ENCODE data around the gene UBA52. TPM values are rescaled to one million over a fixed set of nuclear protein-coding genes. Genes with fewer than 3 reads are reported as not detected.

Gene UBA52
- total RNA-seq, 1 experiment from 2014 or later = 1,108 TPM

DNA sequence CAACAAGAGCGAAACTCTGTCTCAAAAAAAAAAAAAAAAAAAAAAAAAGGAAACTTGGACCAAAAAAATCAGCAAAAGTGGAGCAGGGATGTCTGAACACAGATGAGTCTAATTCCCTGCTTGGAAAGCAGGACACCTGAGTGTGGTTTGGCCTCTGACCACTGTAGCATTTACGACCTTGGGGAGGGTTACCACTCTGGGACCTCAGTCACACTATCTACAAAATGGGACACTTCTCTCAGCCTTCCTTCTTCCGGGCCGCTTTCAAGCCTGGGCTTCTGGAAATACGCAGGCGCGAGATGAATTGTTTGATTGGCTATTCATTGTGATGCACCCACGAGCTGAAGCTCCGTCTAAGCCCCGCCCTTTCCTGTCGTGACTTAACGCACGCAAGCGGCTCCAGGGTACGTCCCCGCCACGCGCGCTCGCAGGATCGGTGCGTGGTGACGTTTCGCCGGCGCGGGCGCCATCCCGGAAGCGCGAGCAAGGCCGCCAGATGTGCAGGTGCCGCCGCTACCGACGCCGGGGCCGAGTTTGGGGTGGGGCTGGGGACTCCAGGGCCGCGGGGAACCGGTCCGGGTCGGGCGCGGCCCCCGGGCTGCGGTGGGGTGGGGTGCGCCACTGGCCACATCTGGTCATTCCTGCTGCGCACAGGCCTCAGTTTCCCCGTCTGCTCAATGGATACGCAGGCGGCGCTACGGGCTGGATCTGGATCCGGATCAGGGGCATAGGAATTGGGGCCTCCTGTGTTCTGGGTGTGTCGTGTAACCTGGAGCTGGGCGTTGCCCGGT is 14.1 kb upstream of the UBA52 start, which contains the start of gene KXD1:
Gene KXD1, plus strand, starts transcription at position 460 of the 791 bp plus-strand sequence. CDS start 4,187 bp downstream, outside the sequence.
- Histone ChIP-seq H3K4me2 (ENCODE audit: low read length) (peak within 1 kb of the TSS; percentile 90), H3K9me2 (replicated peaks; ENCODE audit: low read length) (no peaks in the 10 kb centered on the region), H4K20me1 (ENCODE audit: low read length) (no peaks in the 10 kb centered on the region), H3K9me3 (ENCODE audit: low read length) (no peaks in the 10 kb centered on the region), H3K9ac (ENCODE audit: low read length) (peak within 1 kb of the TSS; percentile 92), H3K27ac (ENCODE audit: low read length) (peak within 1 kb of the TSS; percentile 29), H3K4me1 (ENCODE audit: insufficient read depth, low read length) (peaks cover 12% of the 10 kb centered on the region; the same call in 1 of the 2 replicates), H2AFZ (ENCODE audit: low read length) (peak within 1 kb of the TSS; percentile 74), H3K36me3 (ENCODE audit: low read depth, low read length) (no peaks in the 10 kb centered on the region), H3F3A (ENCODE audit: low read length, unreplicated experiment) (no peaks in the 10 kb centered on the region), H3K79me2 (ENCODE audit: low read length) (peaks cover 24% of the 10 kb centered on the region), H3K27me3 (ENCODE audit: low read length) (no peaks in the 10 kb centered on the region), H3K4me3 (ENCODE audit: low read length) (peak within 1 kb of the TSS; percentile 82)
- BruUV-seq (replicated peaks) = TSS peak; percentile 97
- ChIA-PET POLR2A (ENCODE audit: unreplicated experiment) (interaction anchor here (0.5 to 1.0 kb wide), 7 partner anchors 14 to 253 kb away, joined by 3 to 10 read pairs (median 4); partner anchors contain the start of genes ELL and UBA52), CTCF (interaction anchor here (0.6 to 1.6 kb wide), 6 partner anchors 28 to 464 kb away, joined by 3 to 4 read pairs (median 4); no protein-coding TSS in a partner anchor)
- intact Hi-C loops (cut with micrococcal nuclease) = loop anchor here (2.0 to 5.0 kb wide), 2 partner anchors 13 to 35 kb away; partner anchors contain the start of genes ELL and UBA52
- peak; percentile 99 for DNase-seq
- no peak for TF ChIP-seq EZH2phosphoT487 (IDR thresholded peaks at IDR 0.05; ENCODE audit: borderline replicate concordance, low read length)
- TF ChIP-seq, protein P1, sequence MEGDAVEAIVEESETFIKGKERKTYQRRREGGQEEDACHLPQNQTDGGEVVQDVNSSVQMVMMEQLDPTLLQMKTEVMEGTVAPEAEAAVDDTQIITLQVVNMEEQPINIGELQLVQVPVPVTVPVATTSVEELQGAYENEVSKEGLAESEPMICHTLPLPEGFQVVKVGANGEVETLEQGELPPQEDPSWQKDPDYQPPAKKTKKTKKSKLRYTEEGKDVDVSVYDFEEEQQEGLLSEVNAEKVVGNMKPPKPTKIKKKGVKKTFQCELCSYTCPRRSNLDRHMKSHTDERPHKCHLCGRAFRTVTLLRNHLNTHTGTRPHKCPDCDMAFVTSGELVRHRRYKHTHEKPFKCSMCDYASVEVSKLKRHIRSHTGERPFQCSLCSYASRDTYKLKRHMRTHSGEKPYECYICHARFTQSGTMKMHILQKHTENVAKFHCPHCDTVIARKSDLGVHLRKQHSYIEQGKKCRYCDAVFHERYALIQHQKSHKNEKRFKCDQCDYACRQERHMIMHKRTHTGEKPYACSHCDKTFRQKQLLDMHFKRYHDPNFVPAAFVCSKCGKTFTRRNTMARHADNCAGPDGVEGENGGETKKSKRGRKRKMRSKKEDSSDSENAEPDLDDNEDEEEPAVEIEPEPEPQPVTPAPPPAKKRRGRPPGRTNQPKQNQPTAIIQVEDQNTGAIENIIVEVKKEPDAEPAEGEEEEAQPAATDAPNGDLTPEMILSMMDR (conservative IDR thresholded peaks at IDR 0.05; ENCODE audit: low read depth, low read length) = no peak
- no peak for TF ChIP-seq EZH2 (IDR thresholded peaks at IDR 0.05; ENCODE audit: low read length, unreplicated experiment)
- ATAC-seq = peak; percentile 99

DNA sequence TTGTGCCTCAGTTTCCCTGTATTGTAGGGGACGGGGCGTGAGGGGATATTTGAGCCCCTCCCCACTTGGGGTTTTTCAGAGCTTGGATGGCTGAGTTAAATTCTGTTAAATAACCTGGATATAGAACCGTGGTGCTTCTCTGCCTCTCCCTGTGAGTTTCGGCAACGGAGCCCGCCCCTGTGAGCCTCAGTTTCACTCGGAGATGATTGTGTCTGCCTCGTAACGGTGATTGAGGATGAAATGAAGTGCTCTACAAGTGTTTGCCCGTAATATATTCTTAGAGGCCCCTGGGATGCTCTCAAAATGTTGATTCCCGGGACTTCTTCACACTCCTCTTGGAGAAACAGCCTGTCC is 13.5 kb upstream of the UBA52 start:
- Histone ChIP-seq H3K9me2 (replicated peaks; ENCODE audit: low read length) (no peaks in the 10 kb centered on the region), H3K79me2 (ENCODE audit: low read length) (peaks cover 24% of the 10 kb centered on the region), H3K9ac (ENCODE audit: low read length) (peak overlapping the region; percentile 92), H3K4me1 (ENCODE audit: insufficient read depth, low read length) (peaks cover 12% of the 10 kb centered on the region; the same call in 1 of the 2 replicates), H3K4me2 (ENCODE audit: low read length) (peak overlapping the region; percentile 90), H4K20me1 (ENCODE audit: low read length) (no peaks in the 10 kb centered on the region), H3F3A (ENCODE audit: low read length, unreplicated experiment) (no peaks in the 10 kb centered on the region), H3K27ac (ENCODE audit: low read length) (peak overlapping the region; percentile 29), H3K4me3 (ENCODE audit: low read length) (peak overlapping the region; percentile 82), H3K36me3 (ENCODE audit: low read depth, low read length) (no peaks in the 10 kb centered on the region), H2AFZ (ENCODE audit: low read length) (peak overlapping the region; percentile 68), H3K27me3 (ENCODE audit: low read length) (no peaks in the 10 kb centered on the region), H3K9me3 (ENCODE audit: low read length) (no peaks in the 10 kb centered on the region)
- intact Hi-C loops (cut with micrococcal nuclease) = loop anchor here (5.0 kb wide), 1 partner anchor 36 kb away; the partner anchor contains the start of gene ELL
- ATAC-seq (no peak), DNase-seq (no peak)
- POLR2A ChIA-PET (ENCODE audit: unreplicated experiment) = interaction anchor here (0.6 to 1.0 kb wide), 5 partner anchors 20 to 819 kb away, joined by 3 to 19 read pairs (median 5); partner anchors contain the start of gene REX1BD
- CTCF ChIA-PET = interaction anchor here (0.7 to 1.6 kb wide), 4 partner anchors 31 to 69 kb away, joined by 3 to 5 read pairs (median 4); no protein-coding TSS in a partner anchor
- TF ChIP-seq, protein P1 (conservative IDR thresholded peaks at IDR 0.05; ENCODE audit: low read depth, low read length) = no peak
- TF ChIP-seq EZH2phosphoT487 (IDR thresholded peaks at IDR 0.05; ENCODE audit: borderline replicate concordance, low read length) (no peak), EZH2 (IDR thresholded peaks at IDR 0.05; ENCODE audit: low read length, unreplicated experiment) (no peak)
- BruUV-seq (replicated peaks) = TSS peak; percentile 68

Measured in PC-3 (cell line).